Ovary (tissue), 9 donors: Measurements from ENCODE around the gene SLC38A11. TPM values are rescaled to one million over a fixed set of nuclear protein-coding genes. Genes with fewer than 3 reads are reported as not detected.
A peak's percentile ranks its signal among the peaks of the same experiment; 100 is the strongest.

ENCODE experiments used
- DNase-seq, 5 donors: peaks; one replicate each; pipeline ENCODE4 v3.0.0-alpha.2; 2019 to 2020
- H3K27ac ChIP-seq, 2 donors: fragments of 200-600 bp; one replicate each; pipeline versions ENCODE4 v1.5.1 to v1.8.0; 2019 to 2022
- H3K27me3 ChIP-seq: fragments of 200-600 bp; one replicate; pipeline ENCODE4 v1.8.0; 2022
- H3K36me3 ChIP-seq: fragments of 200-600 bp; sonication (generic); one replicate; pipeline ENCODE4 v1.5.1; 2019
- H3K4me1 ChIP-seq: one replicate; pipeline ENCODE4 v1.8.1; 2013; ENCODE audit warnings: mild to moderate bottlenecking, moderate library complexity; ENCODE audit not compliant: insufficient read depth
- H3K4me3 ChIP-seq: fragments of 200-600 bp; sonication (generic); one replicate; pipeline ENCODE4 v1.5.1; 2017
- H3K9me3 ChIP-seq, 2 donors: fragments of 200-600 bp in 1 of 2; sonication (generic) in 1 of 2; one replicate each; pipeline versions ENCODE4 v1.5.1 to v1.8.1; 2013 to 2019; ENCODE audit warnings: mild to moderate bottlenecking in 1 of 2, moderate library complexity in 1 of 2
- CTCF ChIP-seq, 3 donors: fragments of 450-650 bp in 2 of 3; fragments of 200-600 bp in 1 of 3; IDR thresholded peaks; one replicate each; pipeline versions ENCODE4 v1.5.1 to v1.8.0; 2016 to 2022; ENCODE audit warnings: antibody characterized with exemption in 3 of 3, mild to moderate bottlenecking in 1 of 3
- EP300 ChIP-seq: sonication (generic); formaldehyde crosslinking; IDR thresholded peaks from one replicate; pipeline ENCODE4 v1.6.1; 2017; ENCODE audit warnings: antibody characterized with exemption
- POLR2A ChIP-seq: fragments of 450-650 bp; IDR thresholded peaks from one replicate; pipeline ENCODE4 v1.6.1; 2017; ENCODE audit warnings: antibody characterized with exemption, mild to moderate bottlenecking, moderate library complexity
- WGBS, 3 donors: extraction: QIAGEN DNeasy Blood & Tissue Kit in 1 of 3; methylation state at CpG; one replicate each; pipeline versions ENCODE4 v1.1.5 to v1.1.7; 2013 to 2017; 5-methylcytosine and 5-hydroxymethylcytosine counted together
- intact Hi-C, 4 donors: fragments of 100-400 bp; cut with DNase I; formaldehyde crosslinking; loops; one replicate each; pipeline versions ENCODE4 v1.11.0 to v1.15.1; 2022 to 2023
- polyA plus RNA-seq, 2 donors: library from polyadenylated mRNA; stranded (reverse); fragments of 200-250 nt in 1 of 2; fragments of 350-450 nt in 1 of 2; fragmentation: Illumina TruSeq in 1 of 2; extraction: RNeasy Lipid Tissue Mini Kit (QIAGEN cat#74804) in 1 of 2; gene quantifications; one replicate each; pipeline ENCODE4 v1.2.3, GENCODE V29; 2013 to 2014
- total RNA-seq, 7 donors: library from RNA; depleted of rRNA in 2 of 7; stranded (reverse); fragments of >200 nt in 2 of 7; fragmentation: NEBNext Ultra II Directional in 3 of 7; extraction: Animal tissue kit (Norgen Biotek cat#: 25700) in 3 of 7; gene quantifications; one replicate each; pipeline versions ENCODE4 v1.1.0 to v1.2.4, GENCODE V29; 2016 to 2023
- donor health status: DM: no; HTN: no; CAD: no; lungs with moderate emphysema.
- donor health status: DM: no; HTN: no; CAD: no.
- donor health status: Bipolar disorder and iron deficiency.
- donor health status: DM: yes; HTN: yes; CAD: no.
- donor health status: DM: no; HTN: no; CAD: no.
- donor health status: DM: yes; HTN: yes; CAD: no.

Gene SLC38A11
- total and polyA plus RNA-seq, 9 donors = 0.19 to 3.0 (median 0.96) TPM; not detected in 3

GRCh38 chr2:164903951-164904350, 51.4 kb downstream of the SLC38A11 start:
- Histone ChIP-seq H3K27ac (no peak overlapping the region), H3K36me3 (no peaks in the 10 kb centered on the region), H3K4me1 (no peaks in the 10 kb centered on the region), H3K27me3 (no peaks in the 10 kb centered on the region), H3K4me3 (no peak overlapping the region), H3K9me3 (no peaks in the 10 kb centered on the region)
- DNase-seq = no peak
- intact Hi-C loops = loop anchor here in 1 of 4 donors (10.0 kb wide), 1 partner anchor 149 kb away; no protein-coding TSS in a partner anchor
- 49 to 58% (median 55%) methylated on average over 2 of the region's 2 CpGs for WGBS, 3 donors
- TF ChIP-seq CTCF (IDR thresholded peaks at IDR 0.05) (no peak), POLR2A (no peak), EP300 (no peak)

GRCh38 chr2:164903204-164903603, 52.1 kb downstream of the SLC38A11 start:
- no peaks in the 10 kb centered on the region for H3K9me3 ChIP-seq
- no peak overlapping the region for H3K27ac ChIP-seq
- no peaks in the 10 kb centered on the region for H3K27me3 ChIP-seq
- no peaks in the 10 kb centered on the region for H3K36me3 ChIP-seq
- DNase-seq = no peak
- TF ChIP-seq EP300 = no peak
- TF ChIP-seq POLR2A = no peak
- TF ChIP-seq CTCF (IDR thresholded peaks at IDR 0.05) = no peak
- H3K4me3 ChIP-seq = no peak overlapping the region
- intact Hi-C loops = loop anchor here in 1 of 4 donors (10.0 kb wide), 1 partner anchor 148 kb away; no protein-coding TSS in a partner anchor
- H3K4me1 ChIP-seq = peaks cover 2% of the 10 kb centered on the region

- no peak for DNase-seq
- intact Hi-C loops = no loop called here
- H3K27me3 ChIP-seq = no peaks in the 10 kb centered on the region
- TF ChIP-seq EP300 (no peak), CTCF (IDR thresholded peaks at IDR 0.05) (no peak), POLR2A (no peak)
- H3K4me3 ChIP-seq = no peak overlapping the region
- no peaks in the 10 kb centered on the region for H3K9me3 ChIP-seq
- WGBS, 3 donors = 96 to 99% (median 97%) methylated on average over 1 of the region's 1 CpG
- peak overlapping the region in 1 of 2 donors; percentile 50 for H3K27ac ChIP-seq
- no peaks in the 10 kb centered on the region for H3K36me3 ChIP-seq
- peaks cover 5% of the 10 kb centered on the region for H3K4me1 ChIP-seq
These were observed 56.2 kb downstream of the SLC38A11 start for GRCh38 chr2:164899121-164899520.

GRCh38 chr2:164898475-164898874, 56.9 kb downstream of the SLC38A11 start:
- H3K36me3 ChIP-seq = no peaks in the 10 kb centered on the region

More at GRCh38 chr2:164898475-164898874, 56.9 kb downstream of the SLC38A11 start:
- H3K27ac ChIP-seq = peak overlapping the region in 1 of 2 donors; percentile 50
- no peak overlapping the region for H3K4me3 ChIP-seq
- TF ChIP-seq POLR2A = no peak
- no peak for TF ChIP-seq CTCF (IDR thresholded peaks at IDR 0.05)
- no peak for TF ChIP-seq EP300
- no peak for DNase-seq
- H3K27me3 ChIP-seq = no peaks in the 10 kb centered on the region
- intact Hi-C loops = no loop called here
- peaks cover 5% of the 10 kb centered on the region for H3K4me1 ChIP-seq
- WGBS, 3 donors = 6 to 12% (median 6%) methylated on average over 3 of the region's 3 CpGs
- no peaks in the 10 kb centered on the region for H3K9me3 ChIP-seq
